LNCAP (cell line): Measurements from ENCODE around the gene DUSP28.

Source experiments
- TF ChIP-seq, protein P1 (sequence below): fragments of 450-650 bp; IDR thresholded peaks from 2 replicates; pipeline ENCODE4 v1.5.1; 2017; ENCODE audit warnings: mild to moderate bottlenecking

Gene DUSP28

DNA sequence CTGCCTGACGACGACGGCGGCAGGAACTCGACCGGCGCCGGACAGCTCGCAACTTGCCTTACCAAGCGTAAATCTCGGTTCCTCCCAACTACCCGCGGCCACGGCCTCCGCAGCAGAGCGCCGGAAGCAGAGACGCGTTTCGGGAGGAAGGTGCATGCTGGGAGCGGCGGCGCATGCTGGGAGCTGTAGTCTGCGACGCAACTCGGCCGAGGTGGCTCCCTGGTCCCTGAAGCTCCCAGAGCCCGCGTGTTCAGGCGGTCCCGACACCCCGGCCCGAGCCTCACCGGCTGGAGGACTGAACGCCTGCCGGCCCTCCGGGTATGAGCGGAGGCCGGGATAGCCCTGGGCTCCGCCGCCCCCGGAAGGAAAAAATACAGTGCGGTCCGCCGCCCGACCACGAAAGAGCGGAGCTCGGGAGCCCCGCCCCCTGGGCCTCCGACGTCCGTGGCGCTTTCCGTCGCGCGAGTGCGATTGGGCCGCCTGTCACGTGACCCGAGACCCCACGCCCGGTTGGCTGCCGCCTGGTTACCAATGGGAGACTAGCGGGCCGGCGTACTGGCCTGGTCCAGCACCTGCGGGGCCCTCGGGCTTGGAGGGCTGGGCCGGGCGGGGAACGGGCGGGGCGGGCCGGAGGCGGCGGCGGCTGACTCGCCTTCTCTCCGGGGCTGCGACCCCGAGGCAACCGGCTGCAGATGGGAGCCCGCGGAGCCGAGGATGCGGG, 26.2 kb downstream of the DUSP28 start, which contains the start of gene CAPN10:
Gene CAPN10, plus strand, starts transcription at position 537 of the 721 bp plus-strand sequence. Its CDS starts 178 bp downstream, at position 715.
- TF ChIP-seq, protein P1, sequence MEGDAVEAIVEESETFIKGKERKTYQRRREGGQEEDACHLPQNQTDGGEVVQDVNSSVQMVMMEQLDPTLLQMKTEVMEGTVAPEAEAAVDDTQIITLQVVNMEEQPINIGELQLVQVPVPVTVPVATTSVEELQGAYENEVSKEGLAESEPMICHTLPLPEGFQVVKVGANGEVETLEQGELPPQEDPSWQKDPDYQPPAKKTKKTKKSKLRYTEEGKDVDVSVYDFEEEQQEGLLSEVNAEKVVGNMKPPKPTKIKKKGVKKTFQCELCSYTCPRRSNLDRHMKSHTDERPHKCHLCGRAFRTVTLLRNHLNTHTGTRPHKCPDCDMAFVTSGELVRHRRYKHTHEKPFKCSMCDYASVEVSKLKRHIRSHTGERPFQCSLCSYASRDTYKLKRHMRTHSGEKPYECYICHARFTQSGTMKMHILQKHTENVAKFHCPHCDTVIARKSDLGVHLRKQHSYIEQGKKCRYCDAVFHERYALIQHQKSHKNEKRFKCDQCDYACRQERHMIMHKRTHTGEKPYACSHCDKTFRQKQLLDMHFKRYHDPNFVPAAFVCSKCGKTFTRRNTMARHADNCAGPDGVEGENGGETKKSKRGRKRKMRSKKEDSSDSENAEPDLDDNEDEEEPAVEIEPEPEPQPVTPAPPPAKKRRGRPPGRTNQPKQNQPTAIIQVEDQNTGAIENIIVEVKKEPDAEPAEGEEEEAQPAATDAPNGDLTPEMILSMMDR, result no peak

- TF ChIP-seq, protein P1, result no peak
Observed at GRCh38 chr2:240586919-240587800, 27.0 kb downstream of the DUSP28 start.

- TF ChIP-seq, protein P1, result no peak
Observed at GRCh38 chr2:240588006-240588655, 28.0 kb downstream of the DUSP28 start.

GRCh38 chr2:240588669-240589068, 28.5 kb downstream of the DUSP28 start:
- TF ChIP-seq, protein P1, result no peak

DNA sequence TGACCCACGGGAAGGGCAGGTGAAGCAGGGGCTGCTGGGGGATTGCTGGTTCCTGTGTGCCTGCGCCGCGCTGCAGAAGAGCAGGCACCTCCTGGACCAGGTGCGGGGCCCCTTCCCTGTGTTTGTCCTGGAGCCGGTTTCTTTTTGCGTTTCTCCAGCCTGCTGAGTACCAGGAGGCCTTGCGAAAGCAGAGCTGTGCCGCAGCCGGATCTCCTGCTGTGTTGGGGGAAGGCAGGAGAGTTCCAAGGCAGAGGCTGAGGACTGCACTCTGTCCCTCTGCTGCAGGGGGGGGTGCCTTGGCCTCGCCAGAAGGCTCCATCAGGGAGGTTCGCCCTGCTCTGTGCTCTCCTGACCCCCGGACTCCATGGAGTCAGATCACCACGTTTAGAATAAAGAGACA, 29.2 kb downstream of the DUSP28 start:
- TF ChIP-seq, protein P1, result no peak

DNA sequence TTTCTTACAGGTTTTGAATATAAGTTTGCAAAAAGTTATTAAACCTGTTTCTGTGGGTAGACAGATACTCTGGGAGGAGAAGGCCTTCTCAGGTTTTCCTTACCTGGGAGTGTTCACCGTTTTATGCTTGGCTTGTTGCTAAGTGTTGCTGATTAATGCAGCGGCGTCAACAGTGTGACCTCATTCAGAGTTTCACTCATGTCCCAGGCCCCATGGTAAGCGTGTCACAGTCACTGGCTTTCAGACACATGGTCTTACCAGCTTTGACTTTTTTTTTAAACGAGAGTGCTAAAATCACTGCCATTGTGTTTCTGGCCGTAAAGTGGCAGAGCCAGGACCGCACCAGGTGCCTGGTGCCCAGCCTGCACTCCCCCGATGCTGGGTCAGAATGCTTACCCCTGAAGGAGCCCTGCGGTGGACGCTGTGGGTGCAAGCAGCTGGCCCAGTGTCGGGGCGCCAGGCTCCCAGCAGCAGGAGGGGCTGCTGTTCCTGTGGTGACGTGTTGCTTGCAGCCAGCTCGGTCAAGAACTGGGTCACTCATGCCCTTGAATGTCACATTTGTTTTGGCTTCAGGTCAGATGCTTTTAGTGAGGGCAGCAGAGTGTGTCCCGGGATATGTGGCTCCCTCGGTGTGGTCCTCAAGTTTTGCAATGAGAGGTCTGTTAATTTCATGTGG, 29.8 kb downstream of the DUSP28 start:
- TF ChIP-seq, protein P1, result no peak

DNA sequence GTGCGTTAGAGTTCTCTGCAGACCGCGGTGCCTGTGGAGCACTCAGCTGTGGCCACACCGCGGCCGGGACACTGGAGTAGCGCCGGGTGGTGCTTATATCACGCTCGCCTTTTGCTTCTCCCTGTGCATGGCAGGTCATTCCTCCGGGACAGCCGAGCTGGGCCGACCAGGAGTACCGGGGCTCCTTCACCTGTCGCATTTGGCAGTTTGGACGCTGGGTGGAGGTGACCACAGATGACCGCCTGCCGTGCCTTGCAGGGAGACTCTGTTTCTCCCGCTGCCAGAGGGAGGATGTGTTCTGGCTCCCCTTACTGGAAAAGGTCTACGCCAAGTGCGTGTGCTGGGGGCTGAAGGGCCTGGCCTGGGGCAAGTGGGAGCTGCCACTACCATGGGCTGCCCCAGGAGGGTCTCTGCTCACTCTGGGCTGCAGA, 30.5 kb downstream of the DUSP28 start:
- TF ChIP-seq, protein P1, result no peak
